Fibroblast of lung (primary cell): Measurements from ENCODE around the gene MTAP. TPM values are rescaled to one million over a fixed set of nuclear protein-coding genes. Genes with fewer than 3 reads are reported as not detected.

Source experiments
- DNase-seq, 2 donors: peaks; one replicate each; pipeline versions ENCODE4 v3.0.0 to v3.0.0-alpha.2; 2010; ENCODE audit warnings: low read depth in 2 of 2
- H2AFZ ChIP-seq: 2 replicates; pipeline ENCODE4 v1.5.1; 2012; ENCODE audit warnings: low read length, control low read depth, inconsistent platforms
- H3K27ac ChIP-seq: 2 replicates; pipeline ENCODE4 v1.5.1; 2011; ENCODE audit warnings: low read length, control low read depth; ENCODE audit not compliant: insufficient read depth
- H3K27me3 ChIP-seq: 2 replicates; pipeline ENCODE4 v1.5.1; 2011; ENCODE audit warnings: mild to moderate bottlenecking, low read length; ENCODE audit not compliant: control insufficient read depth, insufficient read depth
- H3K36me3 ChIP-seq: 2 replicates; pipeline ENCODE4 v1.5.1; 2011; ENCODE audit warnings: low read length; ENCODE audit not compliant: control insufficient read depth, insufficient read depth
- H3K4me1 ChIP-seq: 2 replicates; pipeline ENCODE4 v1.5.1; 2011; ENCODE audit warnings: low read length; ENCODE audit not compliant: control insufficient read depth, insufficient read depth; ENCODE audit errors: extremely low read depth
- H3K4me2 ChIP-seq: 2 replicates; pipeline ENCODE4 v1.5.1; 2011; ENCODE audit warnings: low read length, control low read depth; ENCODE audit not compliant: insufficient read depth; ENCODE audit errors: extremely low read depth
- H3K4me3 ChIP-seq, 4 experiments: fragments of 200-600 bp in 1 of 4; sonication (generic) in 1 of 4; replicated peaks in 1 of 4; 2 replicates each; pipeline ENCODE4 v1.5.1; 2011 to 2016; ENCODE audit warnings: low read length in 4 of 4, low read depth in 3 of 4, mild to moderate bottlenecking in 3 of 4, control low read depth in 2 of 4, inconsistent platforms in 1 of 4, mixed read lengths in 1 of 4; ENCODE audit not compliant: insufficient read depth in 1 of 4; ENCODE audit errors: control extremely low read depth in 1 of 4
- H3K79me2 ChIP-seq: 2 replicates; pipeline ENCODE4 v1.5.1; 2012; ENCODE audit warnings: mild to moderate bottlenecking, low read length, inconsistent platforms; ENCODE audit not compliant: control insufficient read depth, insufficient read depth
- H3K9ac ChIP-seq: 2 replicates; pipeline ENCODE4 v1.5.1; 2011; ENCODE audit warnings: mild to moderate bottlenecking, low read length, control low read depth; ENCODE audit not compliant: insufficient read depth
- H3K9me3 ChIP-seq: 2 replicates; pipeline ENCODE4 v1.5.1; 2012; ENCODE audit warnings: low read depth, low read length; ENCODE audit not compliant: control insufficient read depth, insufficient read depth
- H4K20me1 ChIP-seq: 2 replicates; pipeline ENCODE4 v1.5.1; 2011; ENCODE audit warnings: low read length; ENCODE audit not compliant: control insufficient read depth, insufficient read depth; ENCODE audit errors: extremely low read depth
- CTCF ChIP-seq, 2 donors: IDR thresholded peaks in 1 of 2; conservative IDR thresholded peaks in 1 of 2; 1 replicate in 1 of 2; 2 replicates in 1 of 2; pipeline ENCODE4 v1.5.1; 2011 to 2012; ENCODE audit warnings: low read length in 2 of 2, control low read depth in 1 of 2, inconsistent platforms in 1 of 2, low read depth in 1 of 2, mild to moderate bottlenecking in 1 of 2
- EZH2 ChIP-seq: IDR thresholded peaks from 2 replicates; pipeline ENCODE4 v1.5.1; 2012; ENCODE audit warnings: low read length, control low read depth, mild to moderate bottlenecking; ENCODE audit errors: missing control alignments
- polyA plus RNA-seq, 2 donors: library from polyadenylated mRNA; depleted of rRNA in 1 of 2; stranded (reverse) in 1 of 2; unstranded in 1 of 2; fragments of >200 nt; gene quantifications; 2 replicates each; pipeline ENCODE4 v1.2.1, GENCODE V29; 2011 to 2012; ENCODE audit warnings: missing spikeins in 1 of 2
- total RNA-seq: library from RNA; depleted of rRNA; stranded (reverse); fragments of >200 nt; gene quantifications from 2 replicates; pipeline ENCODE4 v1.2.1, GENCODE V29; 2014

MTAP gene
- total and polyA plus RNA-seq, 2 donors (not counting 1 experiment from before 2014, with no cell fraction given), result 20.0 to 27.6 TPM

GRCh38 chr9:21764846-21765245 is 37.6 kb upstream of the MTAP start:
- DNase-seq, result peak in 1 of 2 donors; percentile 40
- H4K20me1 ChIP-seq, result no peaks in the 10 kb centered on the region
- H3K36me3 ChIP-seq, result no peaks in the 10 kb centered on the region
- no peak overlapping the region for H3K9ac ChIP-seq
- H3K27ac ChIP-seq, result no peak overlapping the region
- no peaks in the 10 kb centered on the region for H3K27me3 ChIP-seq
- no peak overlapping the region for H3K4me3 ChIP-seq
- H2AFZ ChIP-seq, result no peak overlapping the region
- no peak overlapping the region for H3K4me2 ChIP-seq
- H3K4me1 ChIP-seq, result no peaks in the 10 kb centered on the region
- H3K9me3 ChIP-seq, result no peaks in the 10 kb centered on the region
- no peaks in the 10 kb centered on the region for H3K79me2 ChIP-seq
- TF ChIP-seq EZH2, result no peak
- TF ChIP-seq CTCF (conservative IDR thresholded peaks at IDR 0.05 in 1 of 2, IDR thresholded peaks at IDR 0.05 in 1 of 2; ENCODE audit: low read depth in 1 of 2, low read length in 2 of 2), result no peak

GRCh38 chr9:21766096-21766495 is 36.3 kb upstream of the MTAP start:
- H3K36me3 ChIP-seq, result no peaks in the 10 kb centered on the region
- no peak overlapping the region for H3K27ac ChIP-seq
- no peaks in the 10 kb centered on the region for H3K9me3 ChIP-seq
- no peak overlapping the region for H3K4me2 ChIP-seq
- H3K4me3 ChIP-seq, result no peak overlapping the region
- H3K79me2 ChIP-seq, result no peaks in the 10 kb centered on the region
- H3K9ac ChIP-seq, result no peak overlapping the region
- no peaks in the 10 kb centered on the region for H3K27me3 ChIP-seq
- H2AFZ ChIP-seq, result no peak overlapping the region
- no peak for DNase-seq
- no peaks in the 10 kb centered on the region for H4K20me1 ChIP-seq
- TF ChIP-seq CTCF (conservative IDR thresholded peaks at IDR 0.05 in 1 of 2, IDR thresholded peaks at IDR 0.05 in 1 of 2; ENCODE audit: low read depth in 1 of 2, low read length in 2 of 2) (no peak), EZH2 (no peak)
- peaks cover 3% of the 10 kb centered on the region for H3K4me1 ChIP-seq

GRCh38 chr9:21770871-21771560 is 31.4 kb upstream of the MTAP start:
- TF ChIP-seq EZH2, result no peak
- no peak for TF ChIP-seq CTCF (conservative IDR thresholded peaks at IDR 0.05 in 1 of 2, IDR thresholded peaks at IDR 0.05 in 1 of 2; ENCODE audit: low read depth in 1 of 2, low read length in 2 of 2)
- DNase-seq, result peak; percentile 74 to 94
- no peaks in the 10 kb centered on the region for H3K27me3 ChIP-seq
- H3K4me2 ChIP-seq, result peak overlapping the region; percentile 72
- peak overlapping the region; percentile 73 for H2AFZ ChIP-seq
- H3K79me2 ChIP-seq, result no peaks in the 10 kb centered on the region
- H3K9ac ChIP-seq, result no peak overlapping the region
- no peaks in the 10 kb centered on the region for H4K20me1 ChIP-seq
- peaks cover 3% of the 10 kb centered on the region for H3K4me1 ChIP-seq
- no peaks in the 10 kb centered on the region for H3K36me3 ChIP-seq
- H3K9me3 ChIP-seq, result no peaks in the 10 kb centered on the region
- peak overlapping the region; percentile 75 for H3K27ac ChIP-seq
- H3K4me3 ChIP-seq, result peak overlapping the region in 1 of 4 experiments; percentile 9
